Measurements from ENCODE around the gene COL18A1.

Gene COL18A1

DNA sequence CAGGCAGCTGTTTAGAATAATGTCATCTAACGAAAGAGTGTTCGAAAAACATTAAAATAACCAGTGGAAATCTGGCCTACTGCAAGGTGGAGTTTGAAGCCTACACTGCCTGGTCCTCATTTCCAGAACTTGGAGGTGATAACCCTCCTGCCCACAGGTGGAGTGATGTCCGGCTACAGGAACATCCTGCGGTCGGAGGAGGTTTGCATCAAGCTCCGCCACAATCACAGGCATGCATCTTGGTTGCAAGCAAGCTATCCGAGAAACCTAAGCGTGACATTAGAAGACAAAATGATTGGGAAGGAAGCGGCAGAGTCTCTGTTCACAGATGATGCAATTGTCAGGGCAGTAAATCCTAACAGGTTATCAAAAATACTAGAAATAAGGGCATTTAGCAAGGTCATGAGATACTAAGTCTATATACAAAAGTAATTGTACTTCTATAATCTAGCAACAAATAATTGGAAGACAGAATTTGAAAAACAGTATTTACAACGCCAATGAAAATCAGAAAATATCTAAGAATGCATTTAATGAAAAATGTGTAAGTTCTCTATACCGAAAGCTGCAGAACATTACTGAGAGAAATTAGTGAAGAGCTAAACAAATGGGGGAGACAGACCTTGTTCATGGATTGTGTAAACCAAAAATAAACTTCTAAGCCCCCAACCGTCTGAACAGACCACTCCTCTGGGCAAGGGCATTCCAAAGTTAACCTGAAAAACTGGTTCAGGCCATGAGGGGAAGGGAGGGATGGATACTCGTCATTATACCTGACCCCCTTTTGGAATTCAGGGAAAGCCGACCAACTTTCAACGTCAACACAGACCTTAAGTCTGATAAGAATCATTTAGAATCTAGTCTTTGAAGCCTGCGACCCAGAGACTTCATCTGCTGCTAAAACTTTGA lies 141.9 kb downstream of the COL18A1 start:
- DNase-seq (ENCODE audit: low read depth) = no peak

DNA sequence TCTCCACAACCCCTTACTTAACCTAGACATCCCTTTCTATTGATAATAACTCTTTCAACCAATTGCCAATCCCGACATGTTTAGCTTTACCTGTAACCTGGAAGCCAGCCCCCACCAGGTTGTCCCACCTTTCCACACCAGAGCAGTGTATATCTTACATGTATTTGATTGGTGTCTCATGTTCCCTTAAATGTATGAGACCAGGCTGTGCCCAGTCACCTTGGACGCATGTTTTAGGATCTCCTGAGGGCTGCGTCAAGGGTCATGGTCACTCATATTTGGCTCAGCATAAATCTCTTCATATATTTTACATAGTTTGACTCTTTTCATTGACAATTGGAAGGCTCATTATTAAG lies 142.6 kb downstream of the COL18A1 start:
- no peak for DNase-seq (ENCODE audit: low read depth)

DNA sequence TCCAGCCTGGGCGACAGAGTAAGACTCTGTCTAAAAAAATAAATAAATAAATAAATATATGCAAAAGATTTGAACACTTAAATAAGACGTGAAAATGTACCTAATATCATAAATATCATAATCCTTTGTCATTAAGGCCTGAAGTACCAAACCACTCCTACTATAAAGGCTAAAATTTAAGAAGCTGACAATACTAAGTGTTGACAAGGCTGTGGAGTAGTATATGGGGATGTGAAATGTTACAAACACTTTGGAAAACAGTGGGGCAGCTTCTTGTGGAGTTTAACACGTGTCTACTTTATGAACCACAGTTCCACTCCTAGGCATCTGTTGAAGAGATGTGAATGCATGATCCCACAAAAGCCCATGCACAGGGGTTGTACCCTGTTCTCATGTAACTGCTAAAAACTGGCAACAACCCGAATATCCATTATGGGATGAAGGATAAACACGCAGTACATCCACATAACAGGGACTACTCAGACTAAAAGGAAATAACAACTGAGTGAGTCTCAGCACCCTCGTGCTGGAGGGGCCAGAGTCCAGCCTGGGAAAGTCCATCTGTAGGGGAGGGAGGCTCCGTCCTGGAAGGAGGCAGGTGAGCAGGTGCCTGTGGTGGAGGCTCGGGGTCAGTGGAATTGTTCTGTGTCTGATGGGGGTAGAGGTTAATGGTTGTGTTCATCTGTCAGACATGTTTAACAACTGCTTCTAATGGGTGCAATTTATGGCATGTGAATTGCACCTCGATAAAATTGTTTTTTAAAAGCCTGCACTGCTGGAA lies 143.9 kb downstream of the COL18A1 start:
- DNase-seq (ENCODE audit: low read depth) = no peak

DNA sequence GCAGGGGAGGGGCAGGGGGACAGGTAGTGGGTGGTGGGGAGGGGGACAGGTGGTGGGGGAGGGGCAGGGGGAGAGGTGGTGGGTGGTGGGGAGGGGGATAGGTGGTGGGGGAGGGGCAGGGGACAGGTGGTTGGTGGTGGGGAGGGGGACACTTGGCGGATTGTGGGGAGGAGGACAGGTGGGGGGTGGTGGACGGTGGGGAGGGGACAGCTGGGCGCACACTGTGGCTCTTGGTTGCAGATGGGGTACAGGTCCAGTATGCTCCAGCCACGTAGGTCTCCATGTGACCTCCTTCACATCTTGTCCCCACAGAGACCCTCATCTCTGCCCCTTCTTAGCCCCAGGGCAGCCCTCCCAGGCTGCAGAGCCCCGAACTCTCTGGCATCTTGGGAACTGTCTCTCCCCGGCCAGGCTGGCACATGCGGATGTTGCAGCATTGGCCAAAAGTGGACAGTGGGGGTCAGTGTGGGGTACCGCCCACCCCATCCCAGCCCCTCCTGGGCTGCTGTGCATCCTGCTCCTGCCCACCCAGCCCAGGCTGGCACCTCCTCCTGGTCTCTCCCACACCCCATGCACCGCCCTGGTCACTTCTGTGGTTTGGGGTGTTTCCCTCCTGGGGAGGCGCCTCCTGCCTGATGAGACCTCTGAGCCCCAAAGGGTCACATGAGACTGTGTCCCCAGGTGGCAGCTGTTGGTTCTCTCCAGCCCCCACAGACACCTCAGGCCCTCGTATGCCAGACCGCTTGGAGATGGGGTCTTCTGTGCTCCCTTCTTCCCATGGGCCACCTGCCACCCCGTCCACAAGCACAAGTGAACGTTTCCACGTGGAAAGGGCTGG lies 144.9 kb downstream of the COL18A1 start:
- DNase-seq (ENCODE audit: low read depth) = no peak

DNA sequence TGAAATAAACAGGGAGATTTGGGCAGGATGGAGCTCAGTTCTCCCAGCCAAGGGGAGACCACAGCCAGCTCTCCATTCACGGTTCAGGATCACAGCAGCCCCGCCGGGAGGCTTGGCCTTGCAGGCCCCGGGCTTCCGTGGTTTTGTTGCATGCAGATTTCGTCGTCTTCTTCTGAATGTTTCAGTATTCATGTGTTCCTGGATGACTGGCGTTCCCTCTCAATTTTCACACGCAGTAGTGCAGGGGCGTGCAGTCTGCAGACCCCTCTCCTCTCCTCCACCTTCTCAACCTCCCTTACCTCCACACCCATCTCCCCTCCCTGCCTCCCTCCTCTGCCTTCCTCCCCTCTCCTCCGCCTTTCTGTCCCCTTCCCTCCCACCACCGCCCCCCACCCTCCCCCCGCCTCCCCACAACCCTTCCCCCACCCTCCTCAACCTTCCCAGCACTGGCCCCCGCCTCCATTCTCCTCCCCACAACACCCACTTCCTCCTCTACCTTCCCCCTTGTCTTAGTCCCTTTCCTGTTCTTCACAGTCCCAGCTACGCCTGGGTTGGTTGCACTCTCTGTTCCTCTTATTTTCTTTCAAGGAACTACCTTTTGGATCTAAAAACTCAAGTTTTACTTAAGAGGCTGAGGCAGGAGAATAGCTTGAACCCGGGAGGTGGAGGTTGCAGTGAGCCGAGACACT lies 145.7 kb downstream of the COL18A1 start:
- no peak for DNase-seq (ENCODE audit: low read depth)

DNA sequence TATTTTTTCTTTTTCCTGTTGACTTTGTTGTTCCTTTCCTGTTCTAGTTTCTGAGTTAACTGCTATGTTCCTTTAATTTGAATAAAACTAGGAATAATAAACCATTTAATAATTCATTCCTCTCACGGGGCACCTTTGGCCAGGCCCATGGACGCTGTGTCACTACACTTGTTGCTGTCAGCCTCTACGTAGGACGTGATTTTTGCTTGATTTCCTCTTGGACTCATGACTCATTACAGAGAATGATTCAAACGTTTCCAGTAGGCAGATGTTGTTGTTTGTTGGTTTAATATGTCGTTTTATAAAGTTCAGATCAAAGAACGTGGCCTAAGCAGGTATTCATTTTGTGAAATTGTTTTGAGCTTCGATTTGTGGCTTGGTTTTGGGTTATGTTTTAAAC lies 146.4 kb downstream of the COL18A1 start:
- no peak for DNase-seq (ENCODE audit: low read depth)

DNA sequence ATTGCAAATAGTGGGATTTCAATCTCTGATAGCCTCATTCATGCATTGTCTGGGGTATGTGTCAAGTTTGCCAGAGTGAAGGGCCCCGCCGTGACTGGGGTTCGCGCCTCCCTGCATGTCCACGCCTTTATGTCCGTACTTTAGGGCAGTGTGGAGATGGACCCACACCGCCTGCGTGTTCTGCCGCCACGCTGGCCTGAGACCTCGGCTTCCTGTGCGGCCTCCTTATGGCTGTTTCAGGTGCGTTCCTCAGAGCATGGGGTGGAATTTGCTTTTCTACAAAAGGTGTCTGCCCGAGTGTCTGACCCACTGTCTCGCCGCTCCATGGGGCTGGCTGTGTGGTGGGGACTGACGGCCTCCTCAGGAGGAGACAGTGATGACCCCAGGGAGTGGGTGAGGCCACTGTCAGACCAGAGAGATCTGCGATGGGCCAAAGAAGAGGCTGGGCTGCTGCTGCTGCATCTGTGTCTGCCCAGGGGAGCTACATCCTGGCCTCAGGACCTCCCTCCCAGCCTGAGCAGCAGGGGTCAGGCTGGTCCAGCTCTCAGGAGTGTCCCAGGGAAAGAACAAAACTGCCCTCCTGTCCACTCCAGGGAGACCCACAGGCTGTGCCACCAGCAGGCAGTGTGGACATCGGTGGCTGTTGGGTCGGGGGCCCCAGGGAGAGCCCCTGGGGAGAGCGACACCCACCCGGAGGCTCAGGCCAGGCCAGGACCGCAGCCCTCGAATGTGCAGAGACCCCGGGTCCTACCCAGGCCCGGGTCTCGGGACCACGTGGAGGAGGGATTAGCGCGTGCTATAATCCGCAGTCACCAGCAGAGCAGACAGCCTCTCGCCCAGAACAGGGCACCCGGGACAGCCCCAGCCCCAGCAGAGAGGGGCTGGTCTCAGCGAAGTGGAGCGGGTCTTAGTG lies 147.1 kb downstream of the COL18A1 start:
- DNase-seq (ENCODE audit: low read depth) = no peak

DNA sequence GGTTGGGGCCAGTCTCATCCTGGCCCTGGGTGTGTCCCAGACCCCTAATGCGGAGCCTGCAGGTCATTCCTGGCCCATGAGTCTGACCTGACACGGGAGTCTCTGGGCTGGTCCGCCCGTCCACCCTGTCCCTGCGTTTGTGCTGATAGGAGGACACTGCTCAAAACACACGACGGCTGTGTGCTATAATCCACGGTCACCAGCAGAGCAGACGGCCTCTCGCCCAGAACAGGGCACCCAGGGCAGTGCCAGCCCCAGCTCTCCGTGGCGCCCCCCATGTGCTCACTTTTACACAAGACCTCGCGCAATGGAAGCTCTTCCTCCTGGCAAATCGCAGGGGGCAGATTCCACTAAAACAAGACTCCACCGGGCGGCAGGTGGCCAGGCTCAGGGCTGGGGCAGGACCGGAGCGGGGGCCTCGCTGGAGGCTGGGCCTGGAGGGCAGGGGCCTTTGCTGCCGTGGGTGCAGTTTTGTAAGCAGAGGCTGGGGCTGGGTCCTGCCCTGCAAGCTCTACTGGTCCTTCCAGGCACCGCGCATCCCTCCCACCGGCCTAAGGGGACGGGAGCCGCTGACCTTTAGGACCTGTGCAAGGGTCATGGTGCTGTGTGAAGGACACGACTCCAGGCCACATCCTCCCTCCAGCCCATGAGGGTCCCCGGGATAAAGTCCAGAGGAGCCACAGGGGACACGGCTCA lies 147.9 kb downstream of the COL18A1 start:
- no peak for DNase-seq (ENCODE audit: low read depth)

DNA sequence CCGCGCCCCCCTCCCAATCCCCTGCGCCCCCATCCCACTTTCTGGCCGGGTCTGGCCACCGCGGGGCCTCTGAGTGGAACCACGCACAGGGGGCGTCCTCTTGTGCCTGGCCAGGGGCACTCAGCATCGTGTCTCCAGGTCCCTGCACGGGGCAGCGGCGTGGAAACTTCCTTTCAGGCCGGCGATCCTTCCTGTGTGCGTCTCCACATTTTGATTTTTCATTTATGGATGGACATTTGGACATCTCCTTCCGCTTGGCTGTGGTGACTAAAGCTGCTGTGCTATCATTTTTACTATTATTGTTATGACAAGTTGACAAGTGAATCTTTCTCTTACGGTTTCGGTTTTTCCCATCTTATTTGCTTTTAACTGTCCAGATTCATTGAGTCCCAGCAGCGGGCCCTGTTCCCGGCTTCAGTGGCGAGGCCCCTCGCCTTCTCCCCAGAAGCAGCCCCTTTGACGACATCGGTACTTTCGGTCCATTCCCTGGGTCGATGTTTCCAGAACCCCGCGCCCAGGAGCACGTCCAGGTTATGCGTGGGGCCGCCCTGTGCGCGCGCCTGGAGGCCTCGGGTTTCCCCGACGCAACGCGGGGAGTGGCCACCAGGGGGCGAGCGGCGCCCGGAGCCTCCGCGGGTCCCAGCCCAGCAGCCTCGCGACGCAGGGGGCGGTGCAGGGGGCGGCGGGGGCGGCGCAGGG lies 149.7 kb downstream of the COL18A1 start:
- peak; percentile 93 for DNase-seq (ENCODE audit: low read depth)

DNA sequence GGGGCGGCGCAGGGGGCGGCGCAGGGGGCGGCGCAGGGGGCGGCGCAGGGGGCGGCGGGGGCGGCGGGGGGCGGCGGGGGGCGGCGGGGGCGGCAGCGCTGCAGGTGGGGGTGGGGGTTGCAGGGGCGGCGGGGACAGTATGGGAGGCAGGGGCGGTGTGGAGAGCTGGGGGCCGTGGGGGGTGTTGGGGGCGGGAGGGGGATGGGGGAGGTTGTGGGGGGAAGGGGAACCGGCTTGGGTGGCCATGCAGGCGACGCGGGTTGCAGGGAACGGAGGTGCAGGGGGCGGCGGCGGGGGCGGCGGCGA lies 150.2 kb downstream of the COL18A1 start:
- no peak for DNase-seq (ENCODE audit: low read depth)

DNA sequence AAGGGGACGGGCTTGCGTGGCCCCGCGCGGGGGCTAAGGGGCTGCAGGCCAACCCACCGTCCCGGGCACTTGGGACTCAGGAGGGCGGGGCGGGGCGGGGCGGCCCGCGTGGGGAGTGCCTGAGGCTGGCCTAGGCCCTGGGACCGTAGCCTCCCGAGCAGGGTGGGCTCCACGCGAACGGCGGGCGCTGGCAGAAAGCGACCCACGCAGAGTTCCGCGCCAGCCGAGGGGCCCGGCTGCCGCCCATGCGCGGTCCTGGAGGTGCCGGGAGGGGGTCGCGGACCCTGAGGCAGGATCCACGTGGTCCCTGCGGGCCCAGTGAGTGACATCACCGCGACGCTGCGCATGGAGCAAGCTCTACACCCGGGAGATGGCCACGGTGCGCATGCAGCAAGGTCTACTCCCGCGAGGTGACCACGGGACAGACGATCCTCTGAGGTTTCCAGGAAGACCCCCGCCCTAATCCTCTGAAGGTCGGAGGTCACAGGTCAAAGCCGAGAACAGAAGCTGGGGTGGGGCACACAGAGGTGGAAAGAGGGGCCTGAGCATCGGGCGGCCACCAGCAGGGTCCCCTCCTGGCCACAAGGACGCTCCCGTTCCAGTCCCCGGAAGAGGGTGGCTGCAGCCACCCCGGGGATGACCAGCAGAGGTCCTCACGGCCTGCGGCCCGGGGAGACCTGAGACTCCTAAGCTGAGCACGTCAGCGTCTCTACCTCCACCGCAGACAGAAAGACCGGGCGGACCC lies 150.8 kb downstream of the COL18A1 start:
- peak; percentile 27 for DNase-seq (ENCODE audit: low read depth)

DNA sequence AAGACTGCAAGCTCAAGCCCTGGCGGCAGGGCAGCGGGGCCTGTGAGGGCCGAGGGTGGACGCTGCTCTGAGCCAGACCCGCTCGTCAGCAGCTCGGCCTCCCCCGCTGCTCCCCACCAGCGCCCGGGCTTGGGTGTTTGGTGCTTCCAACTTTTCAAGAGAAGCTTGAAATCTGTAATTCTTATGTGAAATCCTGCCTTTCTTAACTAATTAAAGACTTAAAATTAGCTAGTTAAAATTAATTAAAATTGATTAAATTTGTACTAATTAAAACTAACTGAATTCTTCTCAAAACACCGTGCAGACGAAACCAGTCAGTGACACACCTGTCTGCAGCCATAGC lies 151.3 kb downstream of the COL18A1 start:
- DNase-seq (ENCODE audit: low read depth) = no peak

DNA sequence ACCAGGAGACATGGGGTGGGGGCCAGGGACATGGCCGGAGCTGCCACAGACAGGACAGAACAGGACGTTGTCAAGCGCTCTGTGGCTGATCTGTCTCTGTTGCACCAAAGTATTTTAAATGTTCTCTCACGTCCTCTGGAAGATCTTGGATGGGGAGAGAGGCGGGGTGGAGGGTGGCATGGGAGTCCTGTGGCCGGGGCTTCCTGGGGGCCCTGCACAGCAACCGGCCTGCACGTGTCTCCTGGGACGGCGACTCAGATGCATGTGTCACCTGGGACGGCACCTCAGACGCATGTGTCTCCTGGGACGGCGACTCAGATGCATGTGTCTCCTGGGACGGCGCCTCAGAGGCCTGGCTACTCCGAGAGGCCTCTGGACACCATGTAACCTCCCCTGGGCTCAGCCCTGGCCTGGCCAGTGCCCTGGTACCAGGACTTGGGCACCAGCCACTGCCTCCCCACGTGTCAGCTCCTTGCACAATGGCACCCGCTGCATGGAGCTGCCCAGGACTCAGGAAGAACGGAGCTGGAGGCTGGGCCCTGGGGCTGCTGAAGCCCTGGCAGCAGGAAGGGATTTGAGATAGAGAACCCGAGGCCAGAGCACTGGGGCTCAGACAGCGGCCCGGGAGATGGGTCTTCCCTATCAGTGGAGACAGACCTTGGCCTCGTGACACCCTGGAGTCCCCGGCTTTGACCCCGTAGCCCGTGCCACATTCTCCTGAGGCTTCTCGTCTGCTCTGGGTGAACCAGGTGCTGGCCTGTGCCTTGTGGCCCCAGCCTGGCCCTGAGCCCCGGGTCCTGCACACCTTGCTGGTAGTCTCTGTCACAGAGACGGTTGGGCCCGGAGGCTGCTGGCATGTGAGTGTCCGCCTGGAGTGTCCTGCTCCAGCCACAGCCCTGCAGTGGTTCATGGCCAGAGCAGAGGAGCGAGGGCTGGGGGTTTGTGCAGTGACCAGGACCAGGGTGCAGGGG lies 152.0 kb downstream of the COL18A1 start:
- DNase-seq (ENCODE audit: low read depth) = no peak

DNA sequence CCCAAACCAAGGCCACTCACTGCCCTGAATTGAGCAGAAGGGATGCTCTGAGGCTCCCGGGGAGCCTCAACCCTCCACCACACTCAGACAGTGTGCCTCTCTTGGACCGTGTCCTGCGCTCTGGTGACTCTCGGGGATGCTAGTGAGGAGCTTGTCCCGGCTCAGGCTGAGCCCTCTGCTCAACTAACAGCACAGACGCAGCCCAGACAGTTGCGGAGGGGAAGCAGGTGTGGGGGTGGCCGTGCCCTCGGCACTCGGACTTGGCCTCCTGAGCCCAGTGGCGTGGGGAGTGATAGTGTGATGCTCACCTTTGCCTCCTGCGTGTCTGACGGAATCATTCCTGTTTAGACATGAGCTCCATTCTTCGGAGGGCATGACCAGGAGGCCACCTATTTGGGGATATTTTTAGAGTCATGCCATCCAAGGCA lies 152.7 kb downstream of the COL18A1 start:
- DNase-seq (ENCODE audit: low read depth) = no peak

DNA sequence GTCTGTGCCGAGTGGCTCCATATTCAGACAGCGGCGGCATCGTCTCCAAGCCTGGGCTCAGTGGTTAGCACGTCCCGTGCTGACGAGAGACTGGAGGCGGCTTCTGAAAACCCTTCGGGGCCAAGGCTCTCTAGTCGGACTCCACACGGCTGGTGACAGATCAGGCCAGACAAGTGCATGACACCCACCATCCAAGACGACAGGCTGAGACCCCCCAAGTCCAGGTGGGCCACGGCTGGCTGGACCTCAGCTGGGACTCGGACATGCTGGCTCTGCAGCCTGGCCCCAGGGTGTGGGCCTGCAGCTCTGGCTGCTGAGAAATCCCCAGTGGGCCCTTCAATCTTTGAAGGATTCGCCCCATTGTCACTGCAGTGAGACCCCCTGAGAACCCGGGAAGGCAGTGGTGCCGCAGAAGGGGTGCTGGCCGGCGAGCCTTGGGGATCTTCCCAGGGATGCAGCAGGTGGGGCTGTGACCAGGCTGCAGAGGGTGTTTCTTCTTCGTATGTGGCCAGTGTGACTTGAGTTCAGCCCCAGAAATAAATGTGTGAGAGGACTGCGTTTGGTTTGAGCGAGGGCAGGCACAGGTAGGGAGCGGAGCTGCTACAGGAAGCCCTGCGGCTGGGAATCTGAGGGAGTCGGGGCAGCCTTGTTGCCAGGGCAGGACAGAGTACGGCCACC lies 153.2 kb downstream of the COL18A1 start:
- DNase-seq (ENCODE audit: low read depth) = no peak

DNA sequence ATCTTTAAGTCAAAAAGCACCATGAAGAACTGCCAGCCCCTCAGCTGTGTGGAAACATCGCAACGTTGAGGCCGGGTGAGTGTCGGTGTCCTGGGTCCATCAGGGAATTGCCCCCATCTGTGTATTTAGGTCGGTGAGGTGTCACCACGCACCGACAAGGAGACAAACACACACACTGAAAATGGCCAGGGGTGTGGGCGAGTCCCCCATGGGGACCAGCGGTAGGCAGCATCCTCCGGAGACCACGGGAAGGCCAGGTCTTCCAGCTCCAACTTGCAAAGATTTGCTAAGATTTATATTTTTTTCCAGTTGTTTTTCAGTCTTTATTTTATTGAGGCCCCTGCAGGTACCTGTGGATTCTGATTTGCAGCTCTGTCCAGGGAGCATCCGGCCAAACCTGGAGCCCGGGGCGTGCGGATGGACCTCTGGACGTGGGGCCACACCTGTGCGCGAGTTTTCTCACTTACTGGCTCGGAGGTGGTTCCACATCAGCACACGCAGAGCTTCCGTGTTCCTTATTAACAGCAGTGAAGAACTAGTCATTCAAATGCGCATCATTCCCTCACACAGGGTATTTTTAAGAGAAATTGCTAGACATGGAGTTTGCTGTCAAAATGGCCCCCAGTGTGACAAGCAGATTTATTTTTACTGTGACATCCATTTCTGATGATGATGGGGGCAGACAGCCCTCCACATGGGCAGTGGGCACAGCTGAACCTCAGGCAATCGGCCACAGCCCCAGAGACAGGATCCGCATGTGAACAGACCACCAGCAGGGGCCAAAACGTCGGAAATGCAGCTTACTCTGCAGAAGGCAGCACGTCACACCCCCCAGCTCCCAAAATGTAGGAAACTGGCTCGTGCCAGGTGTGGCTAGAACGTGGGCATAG lies 154.5 kb downstream of the COL18A1 start:
- no peak for DNase-seq (ENCODE audit: low read depth)
